CD14-positive monocyte (primary cell): ENCODE measurements around the gene DPM2. TPM values are rescaled to one million over a fixed set of nuclear protein-coding genes. Genes with fewer than 3 reads are reported as not detected.

Source experiments
- DNase-seq, 3 donors: peaks; one replicate each; pipeline ENCODE4 v3.0.0-alpha.2; 2011 to 2022
- H2AFZ ChIP-seq: 2 replicates; pipeline ENCODE4 v1.6.0; 2012; ENCODE audit warnings: mild to moderate bottlenecking, low read depth, low read length, inconsistent platforms; ENCODE audit not compliant: insufficient read depth, poor library complexity, severe bottlenecking
- H3K27ac ChIP-seq, 2 donors: 1 replicate in 1 of 2; 2 replicates in 1 of 2; pipeline ENCODE4 v1.5.1; 2012 to 2013; ENCODE audit warnings: low read length in 2 of 2, control low read depth in 1 of 2, inconsistent platforms in 1 of 2, low read depth in 1 of 2, mild to moderate bottlenecking in 1 of 2
- H3K27me3 ChIP-seq, 2 donors: one replicate each; pipeline versions ENCODE4 v1.6.0 to v1.6.1; 2011 to 2013; ENCODE audit warnings: low read length in 2 of 2; ENCODE audit not compliant: control insufficient read depth in 2 of 2, insufficient read depth in 2 of 2
- H3K36me3 ChIP-seq, 2 donors: replicated peaks in 1 of 2; 1 replicate in 1 of 2; 2 replicates in 1 of 2; pipeline versions ENCODE4 v1.5.1 to v1.6.1; 2012 to 2013; ENCODE audit warnings: low read length in 2 of 2, control low read depth in 1 of 2, inconsistent platforms in 1 of 2, mild to moderate bottlenecking in 1 of 2; ENCODE audit not compliant: insufficient read depth in 2 of 2, control insufficient read depth in 1 of 2
- H3K4me1 ChIP-seq, 2 donors: 1 replicate in 1 of 2; 2 replicates in 1 of 2; pipeline versions ENCODE4 v1.5.1 to v1.6.1; 2012 to 2013; ENCODE audit warnings: low read length in 2 of 2, control low read depth in 1 of 2, inconsistent platforms in 1 of 2, mild to moderate bottlenecking in 1 of 2, moderate library complexity in 1 of 2; ENCODE audit not compliant: insufficient read depth in 2 of 2, control insufficient read depth in 1 of 2
- H3K4me2 ChIP-seq: replicated peaks from 2 replicates; pipeline ENCODE3; 2012; ENCODE audit warnings: low read length, moderate library complexity, mild to moderate bottlenecking; ENCODE audit not compliant: poor library complexity, severe bottlenecking; ENCODE audit errors: extremely low read depth
- H3K4me3 ChIP-seq, 3 experiments: fragments of 200-600 bp in 1 of 3; sonication (generic) in 1 of 3; replicated peaks in 1 of 3; 1 replicate in 2 of 3; 2 replicates in 1 of 3; pipeline ENCODE4 v1.5.1; 2011 to 2013; ENCODE audit warnings: low read length in 3 of 3, mild to moderate bottlenecking in 3 of 3, control low read depth in 2 of 3, low read depth in 2 of 3, inconsistent platforms in 1 of 3, moderate library complexity in 1 of 3
- H3K79me2 ChIP-seq: 2 replicates; pipeline ENCODE4 v1.6.0; 2012; ENCODE audit warnings: mild to moderate bottlenecking, control low read depth, inconsistent platforms, low read length, moderate library complexity; ENCODE audit not compliant: insufficient read depth
- H3K9ac ChIP-seq: 2 replicates; pipeline ENCODE4 v1.6.0; 2017; ENCODE audit warnings: low read length, mild to moderate bottlenecking; ENCODE audit not compliant: insufficient read depth, poor library complexity, severe bottlenecking
- H3K9me3 ChIP-seq, 2 donors: replicated peaks in 1 of 2; 1 replicate in 1 of 2; 2 replicates in 1 of 2; pipeline versions ENCODE4 v1.5.1 to v1.6.1; 2012 to 2013; ENCODE audit warnings: low read length in 2 of 2, control low read depth in 1 of 2; ENCODE audit not compliant: control insufficient read depth in 1 of 2, insufficient read depth in 1 of 2
- H4K20me1 ChIP-seq: 2 replicates; pipeline ENCODE4 v1.6.0; 2012; ENCODE audit warnings: mild to moderate bottlenecking, low read length, control low read depth, moderate library complexity; ENCODE audit not compliant: insufficient read depth
- H3K27ac Mint-ChIP-seq, 7 donors: one replicate each; pipeline ENCODE4 v1.8.0; 2020; ENCODE audit warnings: mild to moderate bottlenecking in 7 of 7, mixed read lengths in 7 of 7, moderate library complexity in 6 of 7, inconsistent platforms in 2 of 7
- H3K27me3 Mint-ChIP-seq, 3 donors: one replicate each; pipeline ENCODE4 v1.8.0; 2021 to 2022; ENCODE audit warnings: low read depth in 3 of 3, mild to moderate bottlenecking in 3 of 3, mixed read lengths in 3 of 3, moderate library complexity in 3 of 3, inconsistent platforms in 1 of 3
- H3K36me3 Mint-ChIP-seq, 2 donors: one replicate each; pipeline ENCODE4 v1.8.0; 2020; ENCODE audit warnings: mixed read lengths in 2 of 2, inconsistent platforms in 1 of 2, mild to moderate bottlenecking in 1 of 2
- H3K4me1 Mint-ChIP-seq: one replicate; pipeline ENCODE4 v1.8.0; 2020; ENCODE audit warnings: mild to moderate bottlenecking, mixed read lengths
- H3K4me3 Mint-ChIP-seq, 2 donors: one replicate each; pipeline ENCODE4 v1.8.0; 2020; ENCODE audit warnings: mild to moderate bottlenecking in 2 of 2, mixed read lengths in 2 of 2, moderate library complexity in 1 of 2
- H3K9me3 Mint-ChIP-seq, 7 donors: one replicate each; pipeline ENCODE4 v1.8.0; 2020 to 2022; ENCODE audit warnings: mixed read lengths in 7 of 7, mild to moderate bottlenecking in 6 of 7, moderate library complexity in 6 of 7, inconsistent platforms in 2 of 7
- WGBS: methylation state at CpG from one replicate; pipeline ENCODE4 v1.1.5; 2013; ENCODE audit warnings: missing lambda C conversion rate; ENCODE audit not compliant: insufficient coverage; 5-methylcytosine and 5-hydroxymethylcytosine counted together
- intact Hi-C, 2 donors: fragments of 100-400 bp; cut with micrococcal nuclease; formaldehyde crosslinking; loops; one replicate each; pipeline versions ENCODE4 v1.15.0 to v1.15.1; 2023
- polyA plus RNA-seq, 3 donors: library from polyadenylated mRNA; depleted of rRNA in 1 of 3; unstranded in 2 of 3; stranded (reverse) in 1 of 3; fragments of 300-500 nt in 2 of 3; fragments of >200 nt in 1 of 3; fragmentation: Illumina TruSeq in 2 of 3; gene quantifications; 1 replicate in 2 of 3; 2 replicates in 1 of 3; pipeline ENCODE4 v1.2.3, GENCODE V29; 2012 to 2021
- TF ChIP-seq, protein P1 (sequence below): fragments of 200-600 bp; IDR thresholded peaks from one replicate; pipeline ENCODE4 v1.8.0; 2022; ENCODE audit warnings: antibody characterized with exemption, mild to moderate bottlenecking

DPM2 gene
- polyA plus RNA-seq, 3 donors: 22.4 to 28.7 (median 25.4) TPM

DNA sequence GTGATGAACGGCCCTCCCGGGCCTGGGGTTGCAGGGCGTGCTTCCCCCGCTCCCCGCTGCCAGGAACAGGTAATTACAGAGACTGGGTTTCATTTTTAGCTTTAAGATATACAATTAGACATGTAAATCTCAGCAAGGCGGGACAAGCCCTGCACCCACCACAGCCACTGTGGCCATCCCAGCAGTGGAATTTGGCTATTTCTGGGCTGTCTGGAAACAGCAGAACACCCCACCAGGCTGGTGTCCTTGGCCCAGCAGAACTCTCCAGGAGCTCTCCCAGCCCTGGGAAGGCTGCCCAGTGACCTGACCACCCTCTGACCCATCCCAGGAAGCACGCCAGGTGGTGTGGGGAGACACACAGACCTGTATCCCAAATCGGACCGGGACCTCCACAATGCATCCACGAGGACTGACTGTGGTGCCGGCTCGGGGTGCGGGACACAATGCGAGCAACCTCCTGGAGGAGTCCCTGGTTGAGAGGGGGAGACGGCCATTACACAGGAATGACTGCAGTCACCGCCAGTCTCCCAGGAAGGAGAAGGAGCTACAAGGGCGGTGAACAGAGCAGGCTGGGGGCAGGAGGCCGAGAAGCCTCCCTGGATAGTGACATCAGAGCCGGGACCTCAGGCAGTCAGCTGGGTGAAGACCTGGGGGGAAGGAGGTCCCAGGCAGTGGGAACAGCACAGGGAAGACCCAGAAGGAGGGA lies 25.9 kb upstream of the DPM2 start:
- Histone ChIP-seq H3K27ac (no peak overlapping the region), H3K4me2 (no peak overlapping the region)
- no peak overlapping the region for H3K4me3 Mint-ChIP-seq

DNA sequence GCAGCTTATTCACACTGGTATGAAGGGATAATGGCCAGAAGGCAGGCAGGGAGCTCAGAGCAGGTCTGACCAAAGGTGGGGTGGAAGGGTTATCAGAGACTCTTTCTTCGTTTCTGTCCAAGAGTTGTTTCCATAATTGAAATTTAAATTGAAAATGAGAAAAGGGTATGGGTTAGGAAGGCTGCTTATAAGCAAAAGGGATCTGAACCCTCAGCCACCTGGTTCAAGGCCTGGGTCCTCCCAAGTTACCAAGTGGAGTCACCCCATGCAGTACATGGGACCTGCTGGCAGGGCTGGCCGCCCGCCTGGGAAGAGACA lies 25.3 kb upstream of the DPM2 start:
- Histone ChIP-seq H3K9ac (no peak overlapping the region), H3K36me3 (no peaks in the 10 kb centered on the region), H3K27ac (no peak overlapping the region), H3K4me1 (peaks cover 13 to 22% of the 10 kb centered on the region in 2 donors), H3K9me3 (no peaks in the 10 kb centered on the region), H3K4me3 (no peak overlapping the region), H3K4me2 (no peak overlapping the region), H2AFZ (no peak overlapping the region), H3K27me3 (no peaks in the 10 kb centered on the region), H3K79me2 (no peaks in the 10 kb centered on the region), H4K20me1 (no peaks in the 10 kb centered on the region)
- H3K36me3 Mint-ChIP-seq: no peaks in the 10 kb centered on the region
- intact Hi-C loops: no loop called here
- H3K27me3 Mint-ChIP-seq: peaks cover 2 to 9% (median 4%) of the 10 kb centered on the region in 3 donors
- no peak overlapping the region for H3K27ac Mint-ChIP-seq
- H3K4me1 Mint-ChIP-seq: peaks cover 27% of the 10 kb centered on the region
- WGBS: 83% methylated on average over 2 of the region's 3 CpGs
- H3K4me3 Mint-ChIP-seq: no peak overlapping the region
- DNase-seq: no peak
- TF ChIP-seq, protein P1, sequence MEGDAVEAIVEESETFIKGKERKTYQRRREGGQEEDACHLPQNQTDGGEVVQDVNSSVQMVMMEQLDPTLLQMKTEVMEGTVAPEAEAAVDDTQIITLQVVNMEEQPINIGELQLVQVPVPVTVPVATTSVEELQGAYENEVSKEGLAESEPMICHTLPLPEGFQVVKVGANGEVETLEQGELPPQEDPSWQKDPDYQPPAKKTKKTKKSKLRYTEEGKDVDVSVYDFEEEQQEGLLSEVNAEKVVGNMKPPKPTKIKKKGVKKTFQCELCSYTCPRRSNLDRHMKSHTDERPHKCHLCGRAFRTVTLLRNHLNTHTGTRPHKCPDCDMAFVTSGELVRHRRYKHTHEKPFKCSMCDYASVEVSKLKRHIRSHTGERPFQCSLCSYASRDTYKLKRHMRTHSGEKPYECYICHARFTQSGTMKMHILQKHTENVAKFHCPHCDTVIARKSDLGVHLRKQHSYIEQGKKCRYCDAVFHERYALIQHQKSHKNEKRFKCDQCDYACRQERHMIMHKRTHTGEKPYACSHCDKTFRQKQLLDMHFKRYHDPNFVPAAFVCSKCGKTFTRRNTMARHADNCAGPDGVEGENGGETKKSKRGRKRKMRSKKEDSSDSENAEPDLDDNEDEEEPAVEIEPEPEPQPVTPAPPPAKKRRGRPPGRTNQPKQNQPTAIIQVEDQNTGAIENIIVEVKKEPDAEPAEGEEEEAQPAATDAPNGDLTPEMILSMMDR: no peak
- peaks cover 0 to 4% (median 0%) of the 10 kb centered on the region in 7 donors for H3K9me3 Mint-ChIP-seq

More for the DNA sequence above, 25.9 kb upstream of the DPM2 start:
- Histone ChIP-seq H4K20me1 (no peaks in the 10 kb centered on the region), H2AFZ (no peak overlapping the region), H3K4me3 (no peak overlapping the region), H3K27me3 (no peaks in the 10 kb centered on the region), H3K9me3 (no peaks in the 10 kb centered on the region), H3K36me3 (no peaks in the 10 kb centered on the region), H3K79me2 (no peaks in the 10 kb centered on the region), H3K9ac (no peak overlapping the region), H3K4me1 (peaks cover 13 to 27% of the 10 kb centered on the region in 2 donors)
- Mint-ChIP-seq H3K27ac (no peak overlapping the region), H3K9me3 (peaks cover 0 to 4% (median 0%) of the 10 kb centered on the region in 7 donors), H3K4me1 (peaks cover 32% of the 10 kb centered on the region), H3K36me3 (no peaks in the 10 kb centered on the region), H3K27me3 (peaks cover 4 to 8% (median 4%) of the 10 kb centered on the region in 3 donors)
- TF ChIP-seq, protein P1: no peak
- intact Hi-C loops: no loop called here
- DNase-seq: no peak
- 98% methylated on average over 11 of the region's 19 CpGs for WGBS
